Activated CD4-positive, alpha-beta T cell treated with anti-CD3 and anti-CD28 coated beads, Interleukin-2, Interleukin-4, amounts not matched to agents 100 ng/mL and 50 ng/mL, durations not matched to agents 16 hours and 8 hours (primary cell): Measurements from ENCODE around the gene CISTR.
"Not testable (repeated sequence)": the region's sequence is repeated elsewhere in the genome, so short reads cannot be mapped to it uniquely, and the experiment has no call there.

Experiments used
- DNase-seq: peaks from one replicate; pipeline ENCODE4 v3.0.0-alpha.2; 2020; ENCODE audit warnings: low spot score

CISTR gene

DNA sequence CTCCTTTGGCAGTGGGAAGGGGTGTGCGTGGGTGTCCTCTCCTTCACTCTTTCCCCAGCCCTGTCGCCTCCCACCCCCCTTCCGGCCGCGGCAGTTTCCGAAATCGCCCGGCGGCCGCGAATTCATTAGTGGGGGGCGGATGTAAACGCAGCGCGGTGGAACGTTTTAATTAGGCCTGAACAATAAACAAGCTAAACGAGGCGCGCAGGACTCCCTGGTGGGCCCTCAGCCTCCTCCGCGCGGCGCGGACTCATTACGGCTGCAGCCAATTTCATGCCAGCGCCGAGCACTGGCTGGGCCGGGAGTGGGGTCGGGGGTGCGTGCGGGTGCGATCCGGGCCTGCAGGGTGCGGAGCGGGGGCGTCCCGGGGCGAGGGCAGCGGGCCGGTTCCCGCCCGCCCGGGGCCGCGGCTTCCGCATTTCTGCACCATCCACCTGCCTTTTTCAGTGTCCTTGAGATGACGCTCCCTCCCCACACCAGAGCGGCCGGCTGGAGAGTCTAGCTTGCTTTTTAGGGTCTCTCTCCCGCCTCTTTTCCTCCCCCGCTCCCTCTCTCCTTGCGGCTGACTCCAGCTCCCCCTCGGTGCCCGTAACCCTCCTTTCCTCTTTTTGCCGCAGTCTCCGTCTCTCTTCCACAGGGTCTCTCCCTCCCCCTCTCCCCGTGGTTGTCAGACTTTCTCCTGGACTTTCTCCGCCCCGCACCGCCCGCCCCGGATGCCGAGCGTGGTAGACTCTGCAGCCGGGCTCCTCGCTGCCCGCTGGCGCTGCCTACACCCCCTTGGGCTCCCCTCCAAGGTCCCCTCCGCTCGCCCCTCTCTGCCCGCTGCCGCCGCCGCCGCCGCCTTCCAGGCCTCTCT is at the start of gene CISTR:
Gene CISTR (minus strand): TSS at position 644 of the 856 bp plus-strand sequence.
- no peak for DNase-seq

DNA sequence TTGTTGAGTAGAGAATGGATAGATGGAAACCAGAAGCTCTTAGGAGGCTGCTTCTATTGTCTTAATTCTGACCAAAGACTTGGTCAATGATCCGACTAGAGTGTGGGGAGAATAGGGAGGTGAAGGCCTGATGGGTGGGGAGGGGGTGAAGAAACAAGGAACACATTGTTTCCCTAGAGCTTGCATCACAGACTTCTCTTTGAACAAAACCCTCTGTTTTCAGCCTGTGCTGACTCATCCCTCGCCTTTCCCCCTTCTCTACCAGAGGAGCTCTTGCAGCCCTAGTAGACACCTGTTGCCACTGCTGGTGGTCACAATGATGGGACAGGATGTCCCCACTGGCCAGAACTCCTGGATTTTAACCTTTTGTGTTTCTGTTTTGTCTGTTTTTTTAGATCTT is 46.8 kb upstream of the CISTR start:
- no peak for DNase-seq

DNA sequence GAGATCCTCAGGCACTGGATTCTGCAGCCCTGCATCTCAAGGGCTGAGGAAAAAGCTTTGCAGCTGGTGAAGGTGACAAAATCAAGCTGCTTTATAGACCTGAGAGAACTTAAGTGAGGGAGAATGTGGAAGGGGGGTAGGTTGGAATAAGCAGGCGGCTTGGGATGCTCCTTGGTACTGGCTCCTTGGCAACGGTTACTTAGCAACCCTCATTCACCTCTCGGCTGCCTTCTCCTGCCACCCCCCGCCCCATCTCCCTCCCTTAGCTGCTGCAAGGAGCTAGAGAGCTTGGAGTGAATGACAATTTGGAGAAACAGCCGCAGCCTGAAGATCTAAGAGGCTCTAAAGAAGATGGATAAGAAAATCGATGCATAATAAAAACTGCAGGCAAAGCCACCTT is 44.1 kb upstream of the CISTR start:
- DNase-seq: no peak

DNA sequence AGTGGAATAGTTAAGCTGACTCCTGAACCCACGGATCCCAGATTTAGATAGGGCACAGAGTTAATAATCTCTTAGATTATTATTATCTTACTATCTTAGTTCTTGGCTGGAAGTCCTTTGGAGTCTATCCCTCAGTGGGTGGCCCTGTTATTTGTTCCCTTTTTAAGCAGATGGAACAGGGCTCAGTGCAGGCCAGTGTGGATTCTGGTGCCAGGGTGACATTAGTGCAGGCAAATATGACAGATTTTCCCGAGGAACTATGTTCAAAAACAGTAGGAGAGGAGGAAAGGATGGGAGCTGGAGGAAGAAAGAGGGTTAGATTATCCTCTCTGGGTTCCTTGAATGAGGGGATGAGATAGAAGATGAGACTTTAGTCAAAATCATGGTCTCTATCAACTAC is 41.4 kb upstream of the CISTR start:
- no peak for DNase-seq

DNA sequence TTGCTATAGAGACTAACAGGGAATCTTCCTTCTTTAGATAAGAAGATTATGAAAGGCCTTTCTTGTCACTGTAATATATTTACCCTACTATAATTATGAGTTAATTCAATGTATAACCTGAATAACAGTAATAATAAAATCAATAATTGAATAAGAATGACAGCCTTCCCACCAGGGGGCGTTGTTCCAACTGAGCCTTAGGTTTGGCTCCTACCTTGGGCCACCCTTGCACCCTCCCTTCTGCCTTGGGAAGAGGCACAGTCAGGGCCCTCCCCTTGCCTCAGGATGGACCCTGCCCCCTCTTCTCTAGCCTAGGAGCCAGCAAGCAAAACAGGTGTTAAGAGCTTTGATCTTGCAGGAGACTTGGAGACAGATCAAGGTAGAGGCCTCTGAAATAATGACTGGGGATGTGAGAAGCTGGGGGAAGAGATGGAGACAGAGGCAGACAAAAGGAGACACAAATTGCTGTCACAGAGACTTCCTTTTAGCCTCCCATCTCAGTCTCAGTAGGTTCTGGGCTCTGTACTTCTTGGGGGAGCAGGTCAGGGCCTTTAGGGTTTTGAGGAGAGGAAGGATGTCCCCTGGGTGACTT is 40.1 kb upstream of the CISTR start:
- DNase-seq: no peak

DNA sequence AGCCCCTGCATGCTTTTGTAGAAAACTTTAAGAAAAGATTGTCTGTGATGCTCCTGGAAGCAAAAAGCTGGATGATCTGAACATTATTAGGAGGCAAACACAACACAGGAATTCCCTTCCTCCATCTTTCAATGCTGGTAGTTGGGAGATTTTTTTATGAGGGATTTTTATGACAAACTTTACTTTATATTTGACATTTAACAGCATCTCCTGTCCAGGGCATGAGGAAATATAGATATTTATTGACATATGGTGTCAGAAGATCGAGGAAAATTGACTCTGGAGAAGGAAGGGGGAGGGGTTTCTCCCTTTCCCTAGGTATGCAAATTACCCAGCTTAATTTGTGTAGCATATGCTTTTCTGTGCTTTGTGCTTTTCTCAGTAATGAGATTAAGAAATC is 37.8 kb upstream of the CISTR start:
- DNase-seq: no peak

DNA sequence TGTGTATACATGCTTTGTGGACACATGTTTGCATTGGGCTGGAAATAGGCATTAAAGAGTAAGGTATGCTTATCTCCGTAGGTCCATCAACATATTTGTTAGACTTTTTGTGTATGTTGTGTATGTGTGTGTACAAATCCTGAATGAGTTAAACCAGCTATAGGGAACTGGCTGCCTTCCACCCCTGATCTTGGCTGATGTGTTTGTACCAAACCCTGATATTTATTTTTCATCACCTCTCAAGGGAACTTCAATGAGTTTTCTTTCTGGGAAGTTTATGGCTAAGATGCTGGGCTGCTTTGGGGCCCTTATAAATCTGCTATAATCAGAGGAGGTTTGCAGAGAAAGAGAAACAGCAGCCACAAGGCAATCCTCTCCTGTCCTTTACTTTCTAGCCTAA is 37.1 kb upstream of the CISTR start:
- DNase-seq: no peak

DNA sequence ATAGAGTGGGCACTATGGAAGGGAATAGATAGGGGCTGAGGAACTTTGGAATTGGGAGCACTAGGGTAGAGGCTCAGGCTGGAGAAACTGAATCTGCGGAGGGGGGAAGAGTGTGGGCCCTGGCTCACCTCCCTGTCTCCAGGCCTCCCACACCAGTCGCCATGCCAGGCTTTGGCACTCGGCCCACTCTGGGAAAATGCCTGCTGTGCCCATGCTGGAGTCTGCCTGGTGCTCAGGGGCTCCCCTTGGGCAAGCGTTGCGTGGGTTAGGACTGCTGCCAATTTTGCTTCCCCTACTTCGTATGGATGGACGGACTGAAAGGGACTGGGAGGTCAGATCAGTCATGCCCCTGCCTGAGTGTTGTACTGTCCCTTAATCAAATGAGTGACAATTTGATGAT is 34.6 kb upstream of the CISTR start:
- DNase-seq: no peak

DNA sequence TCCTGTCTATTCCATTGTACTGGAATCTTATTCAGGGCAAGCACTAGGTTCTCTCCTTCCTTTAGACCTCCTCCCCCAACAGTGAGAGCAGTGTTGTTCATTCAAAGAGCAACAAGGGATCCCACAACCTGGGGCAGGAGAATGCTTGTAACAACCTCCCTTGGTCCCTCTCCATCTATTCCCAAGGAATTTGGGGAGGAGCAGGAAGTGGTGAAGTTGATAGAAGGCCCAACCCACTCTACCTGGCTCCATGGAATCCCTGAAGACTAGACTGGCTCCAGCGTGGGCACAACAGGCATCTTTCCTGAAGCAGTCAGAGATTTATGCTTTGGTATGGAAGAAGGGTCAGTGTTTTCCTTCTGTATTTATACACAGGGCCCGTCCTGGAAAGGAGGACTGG is 33.4 kb upstream of the CISTR start:
- DNase-seq: no peak

DNA sequence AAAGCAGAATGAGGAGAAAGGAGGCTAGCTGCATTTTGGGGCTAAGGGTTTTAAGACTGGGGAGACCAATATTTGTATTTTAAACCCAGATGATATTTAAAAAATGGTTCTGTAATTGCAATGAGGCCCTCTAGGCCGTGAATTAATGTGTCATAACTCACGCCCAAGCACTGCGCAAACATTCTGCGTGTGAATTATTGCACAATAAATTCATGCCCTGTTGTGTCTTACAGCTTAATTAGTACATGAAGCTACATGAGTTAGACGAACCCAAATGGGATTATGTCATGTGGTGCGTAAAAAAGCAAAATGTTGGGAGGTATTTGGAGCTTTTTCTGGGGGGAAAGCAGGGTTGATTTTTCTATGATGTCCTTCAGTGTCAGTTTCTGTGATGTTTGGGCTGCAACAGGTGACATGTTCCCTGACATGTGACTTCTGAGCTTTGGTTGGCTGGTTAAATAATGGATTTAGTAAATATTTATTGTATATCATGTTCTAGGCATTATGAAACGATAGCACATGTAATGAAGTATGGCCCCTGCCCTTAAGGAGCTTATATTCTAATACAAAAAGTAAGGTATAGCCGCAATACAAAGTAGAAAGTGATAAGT is 30.4 kb upstream of the CISTR start:
- no peak for DNase-seq

DNA sequence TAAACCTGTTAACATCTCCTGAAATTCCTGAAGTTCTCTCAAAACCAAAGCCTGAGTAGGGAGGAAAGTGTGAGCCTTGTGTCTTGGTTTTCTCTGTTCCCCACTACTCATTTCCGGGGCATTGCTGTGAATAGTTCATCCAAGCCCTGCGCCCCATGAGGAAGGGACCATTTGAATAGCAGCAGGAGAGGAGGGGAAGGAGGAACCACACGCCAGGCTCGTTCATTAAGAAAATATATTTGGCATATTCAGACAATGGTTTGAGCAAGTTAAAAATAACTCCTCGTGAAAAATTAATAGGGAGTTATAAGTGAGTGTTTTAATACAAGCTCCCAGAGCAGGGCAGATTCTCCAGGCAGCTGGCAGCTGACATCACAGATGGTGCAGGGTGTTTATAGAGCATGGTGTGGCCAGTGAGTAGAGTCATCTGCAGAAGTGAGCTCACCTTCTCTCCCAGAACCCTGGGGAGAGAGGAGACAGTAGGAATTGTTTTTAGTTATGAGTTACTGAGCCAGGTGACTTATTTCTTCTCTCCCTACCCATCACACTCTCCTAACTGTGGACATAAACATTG is 29.5 kb upstream of the CISTR start:
- no peak for DNase-seq

DNA sequence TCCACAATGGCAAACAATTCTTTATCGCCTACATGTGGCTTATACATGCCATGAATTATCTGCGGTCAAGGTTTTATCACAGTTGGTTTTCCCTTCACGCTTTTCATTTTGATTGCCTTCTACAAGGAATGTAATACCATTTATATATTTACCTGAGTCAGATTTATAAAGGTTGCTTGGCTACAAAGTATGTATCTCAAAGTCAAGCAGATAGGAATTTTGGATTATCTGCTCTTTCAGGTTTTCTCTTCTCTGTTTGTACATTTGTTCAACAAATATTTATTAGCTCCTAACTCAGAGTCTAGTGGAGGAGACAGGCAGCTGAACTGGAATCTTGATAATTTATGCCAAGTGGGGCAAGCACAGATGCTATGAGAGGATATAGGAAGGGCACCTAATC is 28.5 kb upstream of the CISTR start:
- no peak for DNase-seq

DNA sequence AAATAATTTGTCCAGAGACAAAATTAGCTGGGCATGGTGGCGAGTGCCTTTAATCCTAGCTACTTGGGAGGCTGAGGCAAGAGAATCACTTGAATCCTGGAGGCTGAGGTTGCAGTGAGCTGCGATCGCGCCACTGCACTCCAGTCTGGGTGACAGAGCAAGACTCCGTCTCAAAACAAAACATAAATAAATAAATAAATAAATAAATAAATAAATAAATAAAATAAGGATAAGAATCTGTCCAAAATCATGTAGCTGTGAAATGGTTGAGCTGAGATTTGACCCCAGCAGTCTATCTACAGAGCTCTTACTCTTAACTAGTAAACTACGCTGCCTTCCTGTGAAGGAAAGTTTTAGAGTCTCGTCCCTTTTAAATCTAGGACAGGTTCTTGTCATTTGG is 27.9 kb upstream of the CISTR start:
- not testable (repeated sequence) for DNase-seq

DNA sequence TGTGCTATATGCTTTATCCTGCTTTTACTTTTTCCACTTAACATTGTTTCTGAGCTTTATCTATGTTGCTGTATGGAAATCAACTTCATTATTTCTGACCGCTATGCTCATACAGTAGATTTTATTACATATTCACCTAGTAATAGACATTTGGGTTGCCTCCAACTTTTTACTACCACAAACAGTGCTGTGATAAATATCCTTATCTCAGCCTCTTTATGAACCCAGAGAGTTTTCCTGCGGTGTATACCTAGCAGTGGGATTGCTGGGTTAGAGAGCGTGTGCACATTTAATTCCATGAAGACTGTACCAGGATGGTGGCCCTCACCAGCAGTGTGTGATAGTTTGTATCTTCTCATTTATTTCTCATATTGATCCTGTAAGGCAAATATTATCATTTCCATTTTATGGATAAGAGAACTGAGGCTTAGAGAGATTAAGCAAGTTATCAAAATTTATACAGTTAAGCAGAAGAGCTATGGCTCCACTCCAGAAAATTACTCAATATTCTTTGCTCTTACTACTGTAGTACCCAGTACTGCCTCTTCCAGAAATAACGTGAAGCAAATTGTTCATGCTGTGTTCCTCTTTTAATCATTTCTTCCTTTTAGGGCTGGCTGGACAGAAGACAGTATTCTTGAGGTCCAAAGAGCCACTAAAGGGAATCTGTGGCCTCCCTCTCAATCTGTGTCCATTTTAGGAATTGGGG is 26.3 kb upstream of the CISTR start:
- no peak for DNase-seq

DNA sequence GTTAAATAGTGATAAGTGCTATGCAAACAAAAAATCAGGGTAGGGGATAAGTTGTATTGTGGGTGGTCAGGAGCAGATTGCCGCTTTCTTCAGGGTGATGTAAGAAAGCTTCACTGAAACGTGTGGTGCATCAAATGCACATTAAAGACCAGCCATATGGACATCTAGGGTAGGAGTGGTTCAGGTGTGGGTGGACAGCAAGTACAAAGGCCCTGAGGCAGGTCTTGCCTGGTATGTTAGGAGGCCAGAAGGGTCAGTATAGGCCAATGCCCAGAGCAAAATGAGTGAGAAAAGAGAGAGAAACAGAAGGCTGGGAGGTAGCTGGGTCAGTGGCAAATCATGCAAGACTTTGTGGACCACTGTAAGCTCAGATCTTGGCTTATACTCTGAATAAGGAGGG is 25.6 kb upstream of the CISTR start:
- DNase-seq: no peak

DNA sequence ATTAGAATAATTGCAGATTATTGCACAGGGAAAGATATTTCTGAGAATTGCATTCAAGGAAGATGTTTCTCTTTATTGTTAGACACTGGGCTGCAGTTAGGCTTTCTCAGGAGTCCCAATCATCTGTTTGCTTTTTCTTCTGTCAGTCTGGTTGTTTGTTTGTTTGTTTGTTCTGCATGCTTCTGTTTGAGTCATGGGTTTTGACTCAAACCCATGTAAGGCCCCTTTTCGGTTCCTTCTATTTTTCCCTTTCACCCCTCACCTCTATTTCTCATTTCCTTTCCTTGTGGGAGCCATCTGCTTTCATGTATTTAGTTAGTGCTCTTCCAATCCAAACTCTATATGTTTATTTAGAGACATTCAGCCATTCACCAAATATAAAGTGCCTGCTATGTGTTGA is 25.1 kb upstream of the CISTR start:
- no peak for DNase-seq

DNA sequence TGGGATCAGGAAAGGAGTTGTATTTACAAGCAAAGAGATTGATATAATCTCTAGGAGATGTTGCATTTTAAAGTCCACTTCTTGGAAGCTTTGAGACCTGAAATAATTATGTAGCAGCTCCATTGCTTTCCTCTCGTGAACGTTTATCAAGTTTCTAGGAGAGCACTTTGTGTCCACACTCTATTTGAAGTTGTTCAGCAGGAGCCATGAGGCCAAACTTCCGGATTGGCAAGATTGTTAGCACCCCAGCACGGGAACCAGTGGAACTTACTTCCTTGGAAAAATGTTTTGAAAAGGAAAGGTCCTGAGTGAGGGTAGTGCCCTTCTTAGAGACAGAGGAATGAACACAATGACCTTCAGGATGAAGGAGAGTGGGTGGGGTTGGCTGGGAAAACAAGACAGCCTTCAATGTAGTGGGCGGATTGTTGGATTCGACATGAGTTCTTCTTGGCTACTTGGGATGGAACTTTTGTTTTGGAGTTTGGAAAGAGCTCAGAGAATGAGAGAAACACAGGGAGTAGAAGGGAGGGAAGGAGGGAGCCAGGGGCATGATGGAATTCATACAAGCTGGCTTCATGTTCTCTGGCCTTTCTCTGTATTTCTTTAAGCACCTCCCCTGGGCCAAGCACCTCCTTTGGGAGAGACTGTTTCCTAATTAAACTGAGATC is 23.8 kb upstream of the CISTR start:
- DNase-seq: no peak

DNA sequence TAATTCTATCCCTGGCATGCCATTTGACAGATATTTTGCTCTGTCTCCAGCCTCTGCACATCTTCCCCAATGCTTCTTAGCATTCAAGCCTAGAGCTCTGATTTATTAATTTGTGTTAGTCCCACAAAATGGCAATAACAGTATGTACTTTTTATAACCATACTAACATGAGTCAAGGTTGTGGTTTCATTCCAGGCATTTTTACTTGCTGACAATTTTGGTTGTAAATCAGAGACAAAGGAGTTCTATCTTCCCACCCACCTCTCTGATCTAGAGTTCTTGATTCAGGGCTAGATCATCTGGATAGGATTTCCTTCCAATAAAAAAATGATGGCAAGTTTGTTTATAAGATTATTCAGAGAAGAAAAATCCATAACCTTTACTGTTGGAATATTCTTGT is 18.5 kb upstream of the CISTR start:
- no peak for DNase-seq

DNA sequence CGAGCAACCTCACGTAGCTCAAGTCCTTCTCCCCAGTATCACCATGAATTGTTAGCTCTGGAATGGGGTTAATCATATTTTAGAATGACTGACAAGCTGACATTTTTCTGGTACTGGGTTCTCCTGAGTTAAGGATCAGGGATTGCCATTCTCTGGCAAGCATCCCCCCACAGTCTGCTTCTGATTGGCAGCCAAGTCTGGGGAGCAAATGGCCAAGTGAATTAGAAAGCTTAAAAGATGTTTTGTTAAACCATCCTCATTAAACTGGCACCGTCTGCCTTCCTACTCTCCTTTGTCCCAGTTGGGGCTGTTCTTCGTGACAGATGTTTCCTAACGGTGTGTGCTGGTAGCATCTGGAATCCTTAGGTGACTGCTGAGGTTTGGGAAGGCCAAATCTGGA is 17.2 kb upstream of the CISTR start:
- DNase-seq: no peak

DNA sequence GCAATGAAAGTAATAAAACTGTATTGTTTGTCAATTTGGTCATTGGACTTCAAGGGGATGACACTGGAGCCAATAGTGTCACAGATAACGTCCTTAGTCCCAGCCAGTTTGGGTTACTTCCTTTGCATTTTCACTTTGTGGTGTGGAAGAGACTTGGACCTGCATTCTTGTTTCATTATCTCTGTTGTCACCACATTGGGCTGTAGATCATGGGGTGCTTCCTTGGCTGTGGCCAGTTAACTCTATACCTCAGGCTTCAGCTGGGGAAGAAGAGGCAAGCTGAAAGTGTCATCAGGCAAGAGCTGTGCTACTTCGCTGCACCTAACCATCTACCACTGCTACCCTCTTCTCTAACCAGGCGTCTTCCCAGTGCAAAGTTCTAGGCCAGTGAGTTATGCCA is 15.1 kb upstream of the CISTR start:
- no peak for DNase-seq

DNA sequence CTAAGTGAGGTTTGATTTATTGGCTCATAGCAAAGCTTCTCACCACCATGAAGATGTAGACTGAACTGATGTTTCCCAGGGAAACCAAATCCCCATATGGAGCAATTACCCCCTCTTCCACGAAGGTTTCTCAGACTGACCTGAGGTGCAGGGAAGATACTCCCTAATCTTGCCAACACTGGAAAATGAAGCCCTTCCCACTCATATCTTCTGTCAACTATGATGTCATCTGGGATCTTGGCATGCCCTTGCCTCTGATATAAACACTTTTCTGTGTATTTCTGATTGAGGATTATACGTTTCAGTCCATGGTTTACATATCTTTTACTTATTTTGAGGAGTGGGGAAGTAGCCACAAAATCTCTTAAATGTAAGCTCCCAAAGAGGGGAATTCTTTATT is 14.1 kb upstream of the CISTR start:
- DNase-seq: no peak

DNA sequence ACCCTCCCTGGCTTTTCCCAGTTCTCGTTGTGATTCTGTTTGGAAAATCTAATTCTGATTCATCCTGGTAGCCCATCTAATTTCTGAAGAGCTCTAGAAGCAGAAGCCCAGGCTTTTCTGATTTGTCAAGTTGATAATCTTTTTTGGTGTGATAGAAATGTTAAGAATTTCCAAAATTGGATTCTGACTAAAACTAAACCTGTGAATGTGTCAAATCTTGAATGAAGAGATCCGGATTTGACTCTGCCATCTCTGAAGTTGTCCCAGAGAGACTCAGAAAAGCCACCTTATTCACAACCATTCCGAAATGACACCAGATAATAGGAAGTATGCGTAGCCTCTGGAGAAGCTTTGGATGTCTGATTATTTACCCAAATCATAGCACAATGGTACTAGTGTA is 12.8 kb upstream of the CISTR start:
- peak; percentile 15 for DNase-seq
